Lower lobe of right lung (tissue), 2 donors: ENCODE measurements around the gene TJP1. TPM values are rescaled to one million over a fixed set of nuclear protein-coding genes. Genes with fewer than 3 reads are reported as not detected.
"Not testable (repeated sequence)": the region's sequence is repeated elsewhere in the genome, so short reads cannot be mapped to it uniquely, and the experiment has no call there.

Experiments used
- ATAC-seq, 2 donors: fragments of 200-7000 bp; cut with Tn5 transposase; one replicate each; pipeline ENCODE4 v1.9.1; 2020 to 2022; ENCODE audit warnings: mild to moderate bottlenecking in 2 of 2, moderate library complexity in 2 of 2
- DNase-seq: peaks from one replicate; pipeline ENCODE4 v3.0.0-alpha.2; 2020
- H3K27ac ChIP-seq: fragments of 200-600 bp; one replicate; pipeline ENCODE4 v1.8.0; 2022
- H3K27me3 ChIP-seq: fragments of 200-600 bp; one replicate; pipeline ENCODE4 v1.8.0; 2022; ENCODE audit warnings: low read depth
- H3K36me3 ChIP-seq: fragments of 200-600 bp; one replicate; pipeline ENCODE4 v1.8.0; 2022; ENCODE audit warnings: mild to moderate bottlenecking
- H3K4me1 ChIP-seq: fragments of 200-600 bp; one replicate; pipeline ENCODE4 v1.8.0; 2022
- H3K4me3 ChIP-seq: fragments of 200-600 bp; one replicate; pipeline ENCODE4 v1.8.0; 2022; ENCODE audit warnings: mild to moderate bottlenecking
- H3K9me3 ChIP-seq: fragments of 200-600 bp; one replicate; pipeline ENCODE4 v1.8.0; 2022
- CTCF ChIP-seq: fragments of 200-600 bp; IDR thresholded peaks from one replicate; pipeline ENCODE4 v1.8.0; 2022; ENCODE audit warnings: antibody characterized with exemption, mild to moderate bottlenecking
- intact Hi-C: fragments of 100-400 bp; cut with DNase I; formaldehyde crosslinking; loops from one replicate; pipeline ENCODE4 v1.11.0; 2022
- total RNA-seq: library from RNA; stranded (reverse); fragmentation: NEBNext Ultra II Directional; extraction: Animal tissue kit (Norgen Biotek cat#: 25700); gene quantifications from one replicate; pipeline ENCODE4 v1.2.1, GENCODE V29; 2021
- donor health status: DM: no; HTN: yes; CAD: no; lungs with severe emphysema.

TJP1 gene
- total RNA-seq, 1 donor from 2014 or later, result 115 TPM

- DNase-seq (no peak), ATAC-seq (no peak)
- no peak overlapping the region for H3K27ac ChIP-seq
- no peaks in the 10 kb centered on the region for H3K36me3 ChIP-seq
- H3K4me3 ChIP-seq, result no peak overlapping the region
- intact Hi-C loops, result no loop called here
- H3K27me3 ChIP-seq, result no peaks in the 10 kb centered on the region
- TF ChIP-seq CTCF, result no peak
- no peaks in the 10 kb centered on the region for H3K9me3 ChIP-seq
- peaks cover 9% of the 10 kb centered on the region for H3K4me1 ChIP-seq
These were observed 34.5 kb downstream of the TJP1 start for GRCh38 chr15:29787767-29788166.

GRCh38 chr15:29785642-29786041 is 36.6 kb downstream of the TJP1 start:
- Histone ChIP-seq H3K27me3 (no peaks in the 10 kb centered on the region), H3K4me1 (peaks cover 9% of the 10 kb centered on the region), H3K9me3 (no peaks in the 10 kb centered on the region), H3K27ac (no peak overlapping the region), H3K4me3 (no peak overlapping the region), H3K36me3 (no peaks in the 10 kb centered on the region)
- DNase-seq (no peak), ATAC-seq (no peak)
- intact Hi-C loops, result no loop called here
- TF ChIP-seq CTCF, result no peak

- intact Hi-C loops, result no loop called here
- Histone ChIP-seq H3K36me3 (no peaks in the 10 kb centered on the region), H3K27ac (no peak overlapping the region), H3K4me1 (peaks cover 9% of the 10 kb centered on the region), H3K4me3 (no peak overlapping the region), H3K9me3 (no peaks in the 10 kb centered on the region), H3K27me3 (no peaks in the 10 kb centered on the region)
- DNase-seq (no peak), ATAC-seq (no peak)
- no peak for TF ChIP-seq CTCF
These were observed 37.1 kb downstream of the TJP1 start for GRCh38 chr15:29785136-29785535.

GRCh38 chr15:29784413-29784812 is 37.9 kb downstream of the TJP1 start:
- Histone ChIP-seq H3K27ac (no peak overlapping the region), H3K27me3 (no peaks in the 10 kb centered on the region), H3K9me3 (no peaks in the 10 kb centered on the region), H3K4me1 (peaks cover 9% of the 10 kb centered on the region), H3K4me3 (no peak overlapping the region), H3K36me3 (no peaks in the 10 kb centered on the region)
- TF ChIP-seq CTCF, result no peak
- no peak for ATAC-seq
- intact Hi-C loops, result no loop called here
- no peak for DNase-seq

GRCh38 chr15:29782816-29783215 is 39.5 kb downstream of the TJP1 start:
- intact Hi-C loops, ATAC-seq, H3K36me3 ChIP-seq, H3K4me3 ChIP-seq, H3K27me3 ChIP-seq, H3K27ac ChIP-seq, DNase-seq, H3K9me3 ChIP-seq: not testable (repeated sequence)
- H3K4me1 ChIP-seq, result peaks cover 11% of the 10 kb centered on the region

- Histone ChIP-seq H3K4me1 (peaks cover 14% of the 10 kb centered on the region), H3K9me3 (no peaks in the 10 kb centered on the region), H3K27ac (no peak overlapping the region), H3K27me3 (no peaks in the 10 kb centered on the region), H3K36me3 (no peaks in the 10 kb centered on the region), H3K4me3 (no peak overlapping the region)
- intact Hi-C loops, result no loop called here
- no peak for TF ChIP-seq CTCF
- ATAC-seq, result no peak
- DNase-seq, result no peak
These were observed 43.9 kb downstream of the TJP1 start for GRCh38 chr15:29778382-29778781.
